ENCODE data around the gene TMPRSS2.

The TMPRSS2 gene

DNA sequence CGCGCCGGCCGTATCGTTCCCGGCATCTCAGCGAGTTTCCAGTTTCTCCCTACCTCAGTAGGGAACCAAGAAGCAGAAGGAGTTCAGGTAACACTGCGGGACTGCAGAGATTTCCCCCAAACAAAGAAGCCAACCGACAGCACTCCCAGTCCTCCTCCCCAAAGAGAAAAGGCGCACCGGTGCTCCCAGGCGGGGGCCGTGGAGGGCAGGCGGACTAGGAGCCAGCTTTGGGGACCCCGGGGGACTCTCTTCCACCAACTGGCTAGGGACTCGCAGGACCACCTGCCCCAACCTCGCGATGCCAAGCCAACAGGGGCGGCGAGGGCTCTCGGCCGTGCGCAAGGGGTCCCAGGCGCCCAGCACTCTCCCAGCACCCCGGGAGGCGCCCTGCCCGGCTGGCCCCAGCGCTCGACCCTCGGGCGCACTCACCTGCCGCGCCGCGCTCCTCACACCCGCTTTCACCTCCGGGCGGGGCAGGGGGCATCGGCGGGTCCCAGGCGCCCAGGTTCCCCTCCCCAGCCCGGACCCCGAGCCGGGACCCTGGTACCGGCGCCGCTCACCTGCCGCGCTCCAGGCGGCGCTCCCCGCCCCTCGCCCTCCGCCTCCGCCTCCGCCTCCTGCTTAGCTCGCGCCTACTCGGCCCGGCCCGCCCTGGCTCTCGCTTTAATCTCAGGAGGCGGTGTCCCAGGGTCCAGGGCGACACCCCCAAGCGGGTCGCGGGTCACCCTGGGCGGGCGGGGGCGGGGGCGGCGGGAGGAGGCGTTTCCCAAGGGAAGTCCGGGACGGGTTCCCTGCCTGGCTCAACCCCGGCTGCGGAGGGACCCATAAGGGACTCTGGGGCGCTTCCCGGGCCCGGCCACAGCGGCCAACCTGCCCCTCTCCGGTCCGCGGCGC, at the start of gene TMPRSS2:
TSS of gene TMPRSS2 (minus strand) at position 638 of the 894 bp plus-strand sequence. CDS start 10,025 bp downstream, outside the sequence.
- peak; percentile 62 for DNase-seq (ENCODE audit: low read depth, low spot score)

DNA sequence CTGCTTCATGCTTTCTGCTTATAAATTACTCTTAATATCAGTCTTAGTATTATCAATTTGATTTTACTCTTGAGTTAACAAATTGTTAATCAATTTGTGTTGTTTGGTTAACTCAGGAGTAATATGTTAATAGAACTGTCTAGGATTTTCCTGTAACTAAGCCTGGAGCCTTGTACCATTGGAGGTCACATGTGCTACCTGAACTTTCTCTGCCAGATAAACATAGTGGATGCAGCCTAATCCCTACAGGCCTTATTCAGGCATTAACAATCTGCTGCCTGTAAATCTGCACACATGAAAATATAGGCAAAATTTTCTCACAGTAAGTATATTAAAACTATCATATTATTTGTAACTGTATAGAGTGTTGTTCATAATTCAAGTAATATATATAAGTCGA, 47.1 kb upstream of the TMPRSS2 start:
- DNase-seq (ENCODE audit: low read depth, low spot score) = no peak

DNA sequence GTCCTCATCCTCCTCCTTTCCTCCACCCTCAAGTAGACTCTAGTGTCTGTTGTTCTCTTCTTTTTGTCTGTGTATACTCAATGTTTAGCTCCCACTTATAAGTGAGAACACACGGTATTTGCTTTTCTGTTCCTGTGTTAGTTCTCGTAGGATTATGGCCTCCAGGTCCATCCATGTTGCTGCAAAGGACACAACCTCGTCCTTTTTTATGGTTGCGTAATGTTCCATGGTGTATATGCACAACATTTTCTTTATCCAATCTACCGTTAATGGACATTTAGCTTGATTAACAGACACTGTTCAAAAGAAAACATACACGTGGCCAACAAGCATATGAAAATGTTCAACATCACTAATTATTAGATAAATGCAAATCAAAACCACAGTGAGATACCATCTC, 44.3 kb upstream of the TMPRSS2 start:
- no peak for DNase-seq (ENCODE audit: low read depth, low spot score)

DNA sequence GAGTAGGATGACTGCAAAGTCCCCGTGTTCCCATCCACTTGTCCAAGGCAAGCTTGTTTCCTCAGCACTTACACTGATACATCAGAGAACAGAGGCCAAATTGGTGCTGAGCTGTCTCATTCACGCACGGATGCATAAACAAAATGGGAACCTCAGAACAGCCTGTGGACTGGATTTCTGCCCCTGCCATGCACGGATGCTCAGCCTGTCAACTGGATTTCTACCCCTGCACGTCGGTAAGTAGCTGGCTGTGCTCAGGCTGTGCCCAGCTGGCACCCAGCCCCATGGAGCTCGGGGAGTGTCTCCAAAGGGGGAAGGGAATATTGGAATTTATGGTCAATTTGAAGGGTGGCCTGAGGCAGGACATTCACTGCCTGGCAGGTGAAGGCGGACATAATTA, 40.8 kb upstream of the TMPRSS2 start:
- no peak for DNase-seq (ENCODE audit: low read depth, low spot score)

DNA sequence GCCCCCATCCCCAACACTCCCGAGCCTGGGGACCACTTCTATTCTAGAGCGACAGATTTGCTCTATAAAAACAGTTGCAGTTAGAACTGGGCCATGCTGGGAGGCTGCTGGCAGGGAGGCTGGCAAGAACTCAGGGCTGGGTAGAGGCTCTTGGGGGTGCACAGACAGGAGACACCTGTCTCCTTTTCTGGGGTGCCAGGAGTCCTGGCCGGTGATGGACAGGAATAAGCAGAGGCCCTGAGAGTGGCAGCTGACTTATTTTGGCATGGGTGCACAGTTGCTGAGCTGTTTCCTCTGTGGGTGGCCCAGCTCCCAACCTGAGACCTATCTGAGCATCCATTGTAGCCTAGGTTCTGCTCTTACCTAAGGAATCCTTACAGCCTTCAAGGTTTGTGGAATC, 39.2 kb upstream of the TMPRSS2 start:
- DNase-seq (ENCODE audit: low read depth, low spot score) = no peak

DNA sequence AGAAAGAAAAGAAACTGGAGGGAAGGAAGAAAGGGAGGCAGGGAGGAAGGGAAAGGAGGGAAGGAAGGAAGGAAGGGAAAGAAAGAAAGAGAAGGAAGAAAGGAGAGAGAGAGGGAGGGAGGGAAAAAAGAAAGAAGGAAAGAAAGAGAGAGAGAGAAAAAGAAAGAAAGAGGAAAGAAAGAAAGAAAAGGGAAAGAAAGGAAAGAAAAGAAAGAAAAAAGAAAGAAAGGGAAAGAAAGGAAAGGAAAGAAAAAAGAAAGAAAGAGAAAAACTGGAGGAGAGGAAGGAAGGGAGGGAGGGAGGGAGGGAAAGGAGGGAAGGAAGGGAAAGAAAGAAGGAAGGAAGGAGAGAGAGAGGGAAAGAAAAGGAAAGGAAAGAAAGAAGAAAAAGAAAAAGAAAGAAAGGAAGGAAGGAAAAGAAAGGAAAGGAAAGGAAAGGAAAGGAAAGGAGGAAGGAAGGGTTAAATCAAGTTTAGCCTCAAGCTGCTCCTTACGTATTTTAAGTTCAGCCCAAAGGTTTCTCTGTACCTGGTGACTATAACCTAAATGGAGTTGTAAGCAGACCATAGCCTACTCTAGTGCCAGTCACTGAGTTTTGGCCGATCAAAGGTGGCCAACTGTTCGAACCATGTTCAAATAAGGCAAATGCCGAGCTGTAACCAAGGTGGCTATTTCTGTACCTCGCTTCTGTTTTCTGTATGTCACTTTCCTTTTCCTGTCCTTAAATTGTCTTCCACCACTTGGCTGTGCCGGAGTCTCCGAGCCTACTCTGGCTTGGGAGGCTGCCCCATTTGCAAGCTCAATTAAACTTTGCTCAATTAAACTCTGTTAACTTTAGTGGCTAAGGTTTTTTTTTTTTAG, 37.8 kb upstream of the TMPRSS2 start:
- no peak for DNase-seq (ENCODE audit: low read depth, low spot score)

DNA sequence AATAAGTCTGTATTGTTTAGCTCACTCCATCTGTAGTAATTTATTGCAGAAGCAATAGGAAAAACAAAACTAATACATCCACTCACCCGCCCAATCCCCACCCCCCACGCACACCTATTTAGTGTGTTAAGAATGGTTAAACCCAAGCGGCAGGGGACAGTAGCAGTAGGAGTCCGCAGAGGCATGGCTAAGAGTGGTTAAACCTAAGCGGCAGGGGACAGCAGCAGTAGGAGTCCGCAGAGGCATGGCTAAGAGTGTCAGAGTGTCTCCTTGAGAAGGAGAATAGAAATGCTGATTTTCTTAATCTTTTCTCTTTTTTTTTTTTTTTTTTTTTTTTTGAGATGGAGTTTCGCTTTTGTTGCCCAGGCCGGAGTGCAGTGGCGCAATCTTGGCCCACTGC, 34.8 kb upstream of the TMPRSS2 start:
- no peak for DNase-seq (ENCODE audit: low read depth, low spot score)

DNA sequence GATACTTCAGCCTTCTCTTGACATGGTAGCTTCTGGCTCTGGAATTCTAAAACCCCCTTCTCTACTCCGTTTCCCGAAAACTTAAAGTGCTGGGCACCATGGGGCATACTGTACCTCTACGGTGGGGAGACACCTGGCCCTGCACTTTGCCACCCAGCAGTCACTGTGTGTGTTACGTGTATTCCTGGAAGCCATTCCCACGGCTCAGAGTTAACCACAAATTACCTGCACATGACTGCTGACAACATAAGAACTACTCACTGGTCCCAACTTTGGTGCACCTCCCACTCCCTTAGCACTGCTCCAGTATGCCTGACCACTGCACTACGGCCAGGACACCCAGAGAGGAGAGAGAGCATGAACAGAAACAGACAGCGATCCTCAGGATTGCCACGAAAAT, 29.4 kb upstream of the TMPRSS2 start:
- no peak for DNase-seq (ENCODE audit: low read depth, low spot score)

DNA sequence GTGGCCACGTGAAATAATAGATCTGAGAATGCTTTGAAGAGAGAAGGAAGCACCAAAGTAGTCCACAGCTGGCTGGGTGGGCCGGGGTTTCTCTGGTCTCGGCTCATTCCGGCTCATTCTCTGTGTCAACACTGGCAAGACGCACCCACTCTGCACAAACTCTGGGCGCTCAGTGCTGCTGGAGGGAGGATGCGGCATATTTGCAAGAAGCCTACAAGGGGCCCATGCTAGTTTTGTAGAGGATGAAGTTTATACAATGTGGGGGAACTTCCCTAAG, 28.8 kb upstream of the TMPRSS2 start:
- no peak for DNase-seq (ENCODE audit: low read depth, low spot score)

DNA sequence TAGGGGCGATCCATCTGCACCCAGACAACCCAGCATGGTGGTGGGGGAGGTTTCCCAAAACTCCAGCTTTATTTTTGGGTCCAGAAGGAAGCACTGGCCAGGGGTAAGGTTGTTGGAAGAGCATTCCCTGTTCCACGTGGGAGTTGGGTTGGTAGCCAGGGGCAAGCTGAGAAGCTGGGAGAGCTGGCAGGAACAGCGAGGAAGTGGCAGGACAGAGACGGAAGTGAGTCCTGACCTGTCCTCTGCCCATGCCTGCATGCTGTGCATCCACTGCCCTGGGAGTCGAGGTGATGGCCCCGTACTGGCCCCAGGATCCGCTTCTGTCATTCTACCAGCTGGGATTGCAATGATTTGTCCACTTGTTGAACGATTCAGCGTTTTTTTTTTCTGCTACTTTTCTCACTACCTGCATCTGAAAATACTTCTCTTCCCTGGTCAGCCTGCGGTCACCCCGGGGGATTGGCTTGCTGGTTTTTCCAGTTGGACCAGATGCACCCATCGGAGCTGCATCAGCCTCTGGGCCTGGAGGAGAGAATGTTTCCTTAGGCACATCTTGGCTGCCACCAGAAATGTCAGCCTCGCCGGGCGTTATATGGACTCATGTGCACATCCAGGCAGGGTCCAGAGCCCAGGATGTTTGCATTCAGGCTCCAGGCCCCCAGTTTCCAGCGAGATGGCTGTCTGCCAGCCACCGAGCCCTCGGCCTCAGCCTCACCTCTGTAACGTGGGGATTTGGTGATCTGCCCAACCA, 28.3 kb upstream of the TMPRSS2 start:
- peak; percentile 77 for DNase-seq (ENCODE audit: low read depth, low spot score)

DNA sequence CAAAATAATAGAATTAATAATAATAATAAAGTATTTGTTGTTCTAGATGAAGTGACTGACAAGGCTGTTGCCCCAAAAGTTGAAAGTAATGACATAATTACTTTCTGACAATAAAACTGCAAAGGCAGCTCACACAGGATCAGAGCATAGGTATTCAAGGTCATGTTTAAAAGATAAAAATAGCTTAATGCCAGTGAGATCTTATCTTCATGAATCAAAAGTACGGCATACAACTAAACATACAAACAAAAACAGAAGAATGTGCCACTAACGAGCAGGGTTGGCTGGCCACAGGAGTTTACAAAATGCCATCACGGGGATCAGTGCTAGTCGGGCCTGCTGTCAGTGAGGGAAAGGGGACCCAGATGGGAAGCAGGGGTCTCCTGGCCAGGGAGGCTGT, 22.4 kb upstream of the TMPRSS2 start:
- DNase-seq (ENCODE audit: low read depth, low spot score) = no peak

DNA sequence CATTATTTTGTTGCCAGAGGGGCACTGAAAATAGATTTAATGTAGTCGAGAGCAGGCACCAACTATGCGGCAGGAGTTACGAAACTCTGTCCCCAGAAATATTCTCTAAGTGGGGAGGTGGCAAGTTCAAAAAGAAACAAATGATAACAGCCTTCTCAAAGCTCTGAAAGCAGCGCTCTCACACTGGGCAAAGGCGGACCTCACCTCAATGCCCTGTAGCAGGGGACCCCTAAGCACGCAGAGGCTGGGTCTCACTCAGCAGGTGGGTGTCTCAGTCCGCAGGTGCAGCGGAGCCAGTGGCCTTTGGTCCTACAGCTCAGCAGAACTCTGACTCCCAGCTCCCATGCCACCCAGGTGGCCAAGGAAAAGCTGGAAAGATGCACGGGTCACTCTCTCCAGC, 21.8 kb upstream of the TMPRSS2 start:
- no peak for DNase-seq (ENCODE audit: low read depth, low spot score)

DNA sequence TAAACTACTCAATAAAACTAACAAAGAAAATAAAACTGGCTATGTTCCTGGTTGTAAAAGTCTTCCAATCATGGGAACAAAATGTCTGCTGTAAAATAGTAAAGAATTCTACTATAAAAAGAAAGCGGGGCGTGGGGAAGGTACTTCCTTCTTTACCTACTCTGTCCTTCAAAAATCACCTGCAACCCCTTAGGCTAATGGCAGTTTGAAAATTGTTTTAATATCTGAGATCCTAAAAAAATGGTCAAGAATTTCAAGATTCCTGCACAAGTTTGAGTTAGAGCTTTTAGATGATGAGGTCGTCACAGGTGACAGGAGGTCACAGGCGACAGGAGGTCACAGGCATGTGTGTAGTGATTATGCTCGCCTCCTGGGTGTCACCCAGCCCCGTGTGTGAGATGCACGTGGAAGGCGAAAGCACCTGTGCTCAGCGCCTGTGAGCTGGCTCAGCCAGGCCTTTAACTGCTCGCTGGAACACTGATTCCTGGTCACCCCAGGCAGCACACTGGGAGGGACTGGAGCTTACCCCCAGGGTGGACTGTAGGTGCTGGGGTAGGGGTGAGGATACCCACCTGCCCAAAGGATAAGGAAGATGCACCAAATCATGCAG, 18.6 kb upstream of the TMPRSS2 start:
- no peak for DNase-seq (ENCODE audit: low read depth, low spot score)

DNA sequence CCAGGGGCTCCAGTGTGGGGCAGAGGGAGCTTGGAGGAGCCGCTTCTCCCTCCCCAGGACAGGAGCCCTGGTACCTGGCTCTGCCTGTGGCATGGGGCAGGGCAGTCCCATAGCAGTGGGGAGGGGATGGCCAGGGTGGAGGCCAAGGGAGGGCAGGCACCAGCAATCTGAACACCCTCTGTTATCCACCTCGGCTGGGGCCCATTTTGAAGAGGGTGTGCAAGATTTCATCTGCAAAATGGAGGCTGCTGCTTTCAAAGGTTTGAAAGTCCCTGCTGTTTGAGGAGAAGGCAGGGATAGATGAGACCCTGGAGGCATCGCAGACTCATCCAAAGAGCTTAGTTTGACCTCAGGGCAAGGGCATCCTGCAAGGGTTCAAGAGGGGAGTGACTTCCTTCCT, 15.2 kb upstream of the TMPRSS2 start:
- DNase-seq (ENCODE audit: low read depth, low spot score) = no peak

DNA sequence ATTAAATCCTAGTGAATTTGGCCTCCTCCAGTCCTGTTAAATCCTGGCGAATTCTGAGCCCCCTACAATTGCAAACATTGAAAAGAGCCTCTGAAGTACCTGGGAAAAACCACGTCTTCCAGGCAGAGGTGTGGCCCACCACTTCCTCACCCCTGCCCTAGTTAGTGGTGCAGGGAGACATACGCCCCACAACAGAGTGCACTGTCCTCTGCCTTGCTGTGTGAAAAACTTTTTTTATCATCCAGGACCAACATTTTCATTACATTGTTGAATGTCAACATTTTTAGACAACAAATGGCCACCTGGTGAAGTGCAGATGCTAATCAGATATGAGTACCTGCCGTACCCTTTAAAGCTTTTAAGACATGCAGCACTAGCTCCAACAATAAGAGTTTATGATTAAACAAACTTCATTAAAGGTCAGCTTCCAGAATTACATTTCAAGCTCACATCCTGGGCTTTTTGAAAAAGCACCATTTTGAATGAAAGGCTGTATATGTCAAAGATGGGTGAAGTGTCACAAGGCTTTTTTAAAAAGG, 13.6 kb upstream of the TMPRSS2 start:
- DNase-seq (ENCODE audit: low read depth, low spot score) = no peak

DNA sequence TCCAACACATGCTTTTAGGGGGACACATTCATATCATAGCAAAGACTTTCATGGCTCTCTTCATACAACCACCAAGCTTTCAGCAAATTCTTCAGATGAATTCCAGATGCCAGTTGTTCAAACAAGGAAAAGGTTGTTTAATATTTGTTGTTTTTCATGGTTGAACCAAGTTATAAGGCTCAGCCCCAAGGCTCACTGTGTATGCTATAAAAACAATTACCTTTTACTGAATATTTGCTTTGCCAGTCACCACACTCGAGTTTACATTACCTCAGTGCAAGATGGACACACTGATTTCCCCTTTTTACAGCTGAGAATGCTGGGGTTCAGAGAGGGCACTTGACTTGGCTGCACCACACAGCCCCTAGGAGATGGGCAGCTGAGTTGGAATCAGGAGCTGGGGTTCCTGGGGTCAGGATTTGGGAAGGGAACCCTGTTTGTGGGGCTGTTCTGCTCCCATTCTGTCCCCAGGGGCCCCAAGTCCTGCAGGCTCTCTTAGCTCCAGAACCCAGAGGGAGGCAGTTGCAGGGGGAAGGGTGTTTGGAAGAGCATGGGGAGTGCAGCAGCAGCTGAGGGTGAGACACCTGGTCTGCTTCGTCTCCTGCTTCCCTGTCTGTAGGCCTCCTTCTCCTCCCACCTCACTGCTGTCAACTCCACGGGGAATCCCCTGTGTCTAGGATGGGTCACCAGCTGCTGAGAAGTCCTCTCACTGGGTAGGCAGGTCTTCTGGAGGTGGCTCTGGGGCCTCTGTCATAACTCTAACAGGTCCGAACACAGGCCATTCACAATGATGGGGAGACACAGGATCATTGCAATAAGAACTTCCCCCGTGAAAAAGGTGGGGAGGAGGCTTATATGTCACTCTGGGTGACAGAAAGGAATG, 12.8 kb upstream of the TMPRSS2 start:
- no peak for DNase-seq (ENCODE audit: low read depth, low spot score)

DNA sequence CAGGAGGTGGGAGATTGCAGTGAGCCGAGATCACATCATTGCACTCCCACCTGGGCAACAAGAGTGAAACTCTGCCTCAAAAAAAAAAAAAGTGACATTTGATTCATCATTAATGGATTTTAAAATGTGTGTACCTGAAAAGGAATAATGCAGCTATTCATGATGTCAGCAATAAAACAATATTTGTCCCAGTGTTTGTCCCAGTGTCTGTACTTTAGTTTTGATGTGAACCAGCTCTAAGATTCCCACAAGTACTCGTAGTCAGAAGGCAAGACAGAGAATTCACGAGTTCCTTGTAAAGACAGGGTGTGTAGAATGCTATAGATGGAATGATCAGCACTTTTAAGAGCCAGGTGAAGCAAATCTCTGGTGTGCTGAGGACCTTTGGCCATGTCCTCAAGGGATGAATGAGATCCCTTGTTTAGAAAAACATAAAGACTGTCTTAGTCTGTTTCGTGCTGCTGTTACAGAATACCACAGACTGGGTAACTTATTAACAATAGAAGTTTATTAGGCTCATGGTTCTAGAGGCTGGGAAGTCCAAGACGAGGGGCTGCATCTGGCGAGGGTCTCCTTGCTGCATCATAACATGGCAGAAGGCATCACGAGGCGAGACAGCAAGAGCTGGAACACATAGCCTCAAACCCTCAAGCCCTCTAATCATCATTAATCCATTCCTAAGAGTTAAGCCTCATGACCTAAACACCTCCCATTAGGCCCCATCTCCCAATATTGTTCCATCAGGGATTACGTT, 12.0 kb upstream of the TMPRSS2 start:
- DNase-seq (ENCODE audit: low read depth, low spot score) = no peak

DNA sequence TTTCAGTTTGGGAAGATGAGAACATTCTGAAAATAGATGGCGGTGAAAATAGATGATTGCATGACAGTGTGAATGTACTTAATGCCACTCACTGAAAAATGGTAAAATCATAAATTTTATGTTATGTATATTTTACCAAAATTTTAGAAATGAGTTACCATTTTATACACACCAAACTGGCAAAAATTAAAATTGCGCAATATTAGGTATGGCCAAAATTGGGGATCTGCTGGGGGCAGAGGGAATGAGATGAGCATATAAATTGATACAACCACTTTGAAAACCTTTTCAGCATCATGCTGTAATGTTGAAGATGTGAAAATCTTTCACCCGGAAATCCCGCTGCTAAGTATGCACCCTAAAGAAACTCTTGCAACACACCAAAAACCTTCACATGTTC, 10.8 kb upstream of the TMPRSS2 start:
- DNase-seq (ENCODE audit: low read depth, low spot score) = no peak

DNA sequence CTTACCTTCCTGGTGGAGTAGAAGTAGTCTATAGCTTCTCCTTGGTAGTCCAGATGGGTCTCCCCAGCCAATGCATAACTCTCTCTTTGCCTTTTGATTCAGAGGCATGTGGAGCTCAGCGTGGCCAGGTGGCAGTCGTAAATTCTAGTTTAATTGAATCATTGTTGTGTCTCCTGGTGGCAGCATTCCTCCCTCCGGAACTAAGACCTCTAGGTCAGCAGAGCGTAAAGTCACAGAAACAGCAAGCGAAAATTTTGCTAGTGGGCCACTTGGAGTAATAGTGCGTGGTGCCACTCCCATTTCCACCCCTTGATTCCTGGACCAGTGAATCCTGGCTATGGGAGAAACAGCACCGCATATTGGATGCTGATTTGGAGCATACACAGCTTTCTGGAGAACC, 3.9 kb upstream of the TMPRSS2 start:
- peak; percentile 12 for DNase-seq (ENCODE audit: low read depth, low spot score)

DNA sequence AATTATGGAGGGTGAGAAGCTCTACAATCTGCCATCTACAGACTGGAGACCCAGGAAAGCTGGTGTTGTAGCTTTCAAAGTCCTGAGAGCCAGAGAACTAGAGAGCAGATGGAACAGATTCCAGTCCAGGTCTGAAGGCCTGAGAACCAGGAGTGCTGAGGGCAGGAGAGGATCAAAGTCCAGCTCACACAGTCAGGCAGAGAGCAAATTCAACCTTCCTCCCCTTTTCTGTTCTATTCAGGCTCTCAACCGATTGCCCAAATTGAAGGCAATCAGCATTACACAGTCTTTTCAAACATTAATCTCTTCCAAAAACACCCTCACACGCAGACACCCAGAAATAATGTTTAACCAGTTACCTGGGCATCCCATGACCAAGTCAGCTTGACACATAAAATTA, 2.5 kb upstream of the TMPRSS2 start:
- DNase-seq (ENCODE audit: low read depth, low spot score) = no peak

Measured in ELF-1 (cell line).